K562 (cell line): Measurements from ENCODE around the gene PRR7. TPM values are rescaled to one million over a fixed set of nuclear protein-coding genes. Genes with fewer than 3 reads are reported as not detected.
A peak's percentile ranks its signal among the peaks of the same experiment; 100 is the strongest.

ENCODE experiments used
- GATAD2B ChIP-seq: fragments of 450-650 bp; IDR thresholded peaks from 2 replicates; pipeline ENCODE4 v1.6.1; 2017; ENCODE audit warnings: mild to moderate bottlenecking, borderline replicate concordance
- MXI1 ChIP-seq: IDR thresholded peaks from 2 replicates; pipeline ENCODE4 v1.6.1; 2011; ENCODE audit warnings: low read depth, mild to moderate bottlenecking, improper control_type of control experiment, low read length
- PTRF ChIP-seq: fragments of 450-650 bp; IDR thresholded peaks from 2 replicates; pipeline ENCODE4 v1.6.1; 2016; ENCODE audit warnings: mild to moderate bottlenecking, missing genetic modification characterization, missing compliant biosample characterization
- RAD51 ChIP-seq: fragments of 450-650 bp; IDR thresholded peaks from 2 replicates; pipeline ENCODE4 v1.7.1; 2016; ENCODE audit warnings: low read depth, mild to moderate bottlenecking, borderline replicate concordance
- SIN3B ChIP-seq: fragments of 450-650 bp; IDR thresholded peaks from 2 replicates; pipeline ENCODE4 v1.6.1; 2017; ENCODE audit warnings: low read depth, mild to moderate bottlenecking, moderate library complexity
- ZBTB40 ChIP-seq, 2 experiments: fragments of 450-650 bp in 1 of 2; sonication (generic) in 1 of 2; formaldehyde crosslinking in 1 of 2; IDR thresholded peaks; 2 replicates each; pipeline versions ENCODE4 v1.7.1 to v1.9.0; 2016 to 2022; ENCODE audit warnings: inconsistent platforms in 1 of 2, mild to moderate bottlenecking in 1 of 2, missing genetic modification reagents in 1 of 2
- ZNF589 ChIP-seq: fragments of 200-800 bp; sonication (Bioruptor generic); IDR thresholded peaks from 2 replicates; pipeline ENCODE4 v1.6.1; 2016; ENCODE audit warnings: low read depth, missing genetic modification characterization, missing compliant biosample characterization
- polyA plus RNA-seq, 8 experiments: library from polyadenylated mRNA; depleted of rRNA in 4 of 8; stranded (reverse) in 5 of 8; unstranded in 3 of 8; fragments of >200 nt; fragmentation: Nextera tagmentation in 2 of 8; fragmentation: Illumina TruSeq in 1 of 8; extraction: Ambion mirVana in 2 of 8; extraction: Trizol in 1 of 8; gene quantifications; 2 replicates each; pipeline versions ENCODE4 v1.2.1 to v1.2.3, GENCODE V29; 2011 to 2014; ENCODE audit warnings: inconsistent platforms in 1 of 8, missing spikeins in 1 of 8
- total RNA-seq, 7 experiments: library from RNA; depleted of rRNA in 6 of 7; stranded (reverse); fragments of >200 nt in 6 of 7; fragmentation: Illumina TruSeq in 2 of 7; extraction: Trizol in 2 of 7; gene quantifications; 2 replicates each; pipeline versions ENCODE4 v1.2.1 to v1.2.3, GENCODE V29; 2011 to 2021; ENCODE audit warnings: low replicate concordance in 1 of 7
- TF ChIP-seq, protein P1 (sequence below): sonication (generic); formaldehyde crosslinking; IDR thresholded peaks from 2 replicates; pipeline ENCODE4 v1.8.0; 2023; ENCODE audit warnings: mild to moderate bottlenecking, missing genetic modification reagents
- TF ChIP-seq, protein P2 (sequence below), 2 experiments: fragments of 450-650 bp in 1 of 2; sonication (generic) in 1 of 2; formaldehyde crosslinking in 1 of 2; IDR thresholded peaks in 1 of 2; conservative IDR thresholded peaks in 1 of 2; 2 replicates each; pipeline versions ENCODE4 v1.6.1 to v1.8.1; 2016 to 2023; ENCODE audit warnings: mild to moderate bottlenecking in 2 of 2, moderate library complexity in 2 of 2, inconsistent platforms in 1 of 2, missing genetic modification reagents in 1 of 2
- TF ChIP-seq, protein P3 (sequence below), 2 experiments: IDR thresholded peaks; 2 replicates each; pipeline ENCODE4 v1.6.1; 2011; ENCODE audit warnings: borderline replicate concordance in 1 of 2, control low read depth in 1 of 2, low read depth in 1 of 2, low read length in 1 of 2, mild to moderate bottlenecking in 1 of 2, mixed read lengths in 1 of 2, moderate library complexity in 1 of 2; ENCODE audit not compliant: insufficient read depth in 1 of 2, insufficient read length in 1 of 2, poor library complexity in 1 of 2, severe bottlenecking in 1 of 2; ENCODE audit errors: extremely low read depth in 1 of 2

PRR7 gene
- total and polyA plus RNA-seq, 9 of the 15 experiments (the other 6 are each of a cell fraction or from before 2014, with no cell fraction given): 0.80 to 11.3 (median 10.4) TPM; not detected in 4

DNA sequence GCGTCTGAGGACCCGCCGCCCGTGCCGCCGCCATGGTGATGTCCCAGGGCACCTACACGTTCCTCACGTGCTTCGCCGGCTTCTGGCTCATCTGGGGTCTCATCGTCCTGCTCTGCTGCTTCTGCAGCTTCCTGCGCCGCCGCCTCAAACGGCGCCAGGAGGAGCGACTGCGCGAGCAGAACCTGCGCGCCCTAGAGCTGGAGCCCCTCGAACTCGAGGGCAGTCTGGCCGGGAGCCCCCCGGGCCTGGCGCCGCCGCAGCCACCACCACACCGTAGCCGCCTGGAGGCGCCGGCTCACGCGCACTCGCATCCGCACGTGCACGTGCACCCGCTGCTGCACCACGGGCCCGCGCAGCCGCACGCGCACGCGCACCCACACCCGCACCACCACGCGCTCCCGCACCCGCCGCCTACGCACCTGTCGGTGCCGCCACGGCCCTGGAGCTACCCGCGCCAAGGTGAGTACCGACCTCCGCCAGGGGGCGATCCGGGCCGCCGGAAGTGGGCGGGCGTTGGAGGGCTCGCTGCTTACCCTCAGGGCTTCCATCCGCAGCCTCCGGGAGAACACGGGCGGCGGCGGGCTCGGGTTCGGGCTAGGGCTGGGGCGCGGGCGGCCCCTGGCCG, 8.5 kb downstream of the PRR7 start (continued):
- TF ChIP-seq ZBTB40 (IDR thresholded peaks at IDR 0.05) (peak; percentile 76), ZBTB40 (CRISPR knock-in tag; IDR thresholded peaks at IDR 0.05) (no peak), ZNF589 (CRISPR knock-in tag) (no peak), RAD51 (no peak), MXI1 (peak; percentile 49; the same call in 1 of the 2 replicates), PTRF (no peak), SIN3B (peak; percentile 52), GATAD2B (peak; percentile 96)
- TF ChIP-seq, protein P1, sequence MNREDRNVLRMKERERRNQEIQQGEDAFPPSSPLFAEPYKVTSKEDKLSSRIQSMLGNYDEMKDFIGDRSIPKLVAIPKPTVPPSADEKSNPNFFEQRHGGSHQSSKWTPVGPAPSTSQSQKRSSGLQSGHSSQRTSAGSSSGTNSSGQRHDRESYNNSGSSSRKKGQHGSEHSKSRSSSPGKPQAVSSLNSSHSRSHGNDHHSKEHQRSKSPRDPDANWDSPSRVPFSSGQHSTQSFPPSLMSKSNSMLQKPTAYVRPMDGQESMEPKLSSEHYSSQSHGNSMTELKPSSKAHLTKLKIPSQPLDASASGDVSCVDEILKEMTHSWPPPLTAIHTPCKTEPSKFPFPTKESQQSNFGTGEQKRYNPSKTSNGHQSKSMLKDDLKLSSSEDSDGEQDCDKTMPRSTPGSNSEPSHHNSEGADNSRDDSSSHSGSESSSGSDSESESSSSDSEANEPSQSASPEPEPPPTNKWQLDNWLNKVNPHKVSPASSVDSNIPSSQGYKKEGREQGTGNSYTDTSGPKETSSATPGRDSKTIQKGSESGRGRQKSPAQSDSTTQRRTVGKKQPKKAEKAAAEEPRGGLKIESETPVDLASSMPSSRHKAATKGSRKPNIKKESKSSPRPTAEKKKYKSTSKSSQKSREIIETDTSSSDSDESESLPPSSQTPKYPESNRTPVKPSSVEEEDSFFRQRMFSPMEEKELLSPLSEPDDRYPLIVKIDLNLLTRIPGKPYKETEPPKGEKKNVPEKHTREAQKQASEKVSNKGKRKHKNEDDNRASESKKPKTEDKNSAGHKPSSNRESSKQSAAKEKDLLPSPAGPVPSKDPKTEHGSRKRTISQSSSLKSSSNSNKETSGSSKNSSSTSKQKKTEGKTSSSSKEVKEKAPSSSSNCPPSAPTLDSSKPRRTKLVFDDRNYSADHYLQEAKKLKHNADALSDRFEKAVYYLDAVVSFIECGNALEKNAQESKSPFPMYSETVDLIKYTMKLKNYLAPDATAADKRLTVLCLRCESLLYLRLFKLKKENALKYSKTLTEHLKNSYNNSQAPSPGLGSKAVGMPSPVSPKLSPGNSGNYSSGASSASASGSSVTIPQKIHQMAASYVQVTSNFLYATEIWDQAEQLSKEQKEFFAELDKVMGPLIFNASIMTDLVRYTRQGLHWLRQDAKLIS: peak; percentile 21; the same call in 1 of the 2 replicates
- TF ChIP-seq, protein P2, sequence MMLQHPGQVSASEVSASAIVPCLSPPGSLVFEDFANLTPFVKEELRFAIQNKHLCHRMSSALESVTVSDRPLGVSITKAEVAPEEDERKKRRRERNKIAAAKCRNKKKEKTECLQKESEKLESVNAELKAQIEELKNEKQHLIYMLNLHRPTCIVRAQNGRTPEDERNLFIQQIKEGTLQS (IDR thresholded peaks at IDR 0.05): no peak
- TF ChIP-seq, protein P2 (CRISPR knock-in tag; conservative IDR thresholded peaks at IDR 0.05): peak; percentile 67; the same call in 1 of the 2 replicates
- TF ChIP-seq, protein P3, sequence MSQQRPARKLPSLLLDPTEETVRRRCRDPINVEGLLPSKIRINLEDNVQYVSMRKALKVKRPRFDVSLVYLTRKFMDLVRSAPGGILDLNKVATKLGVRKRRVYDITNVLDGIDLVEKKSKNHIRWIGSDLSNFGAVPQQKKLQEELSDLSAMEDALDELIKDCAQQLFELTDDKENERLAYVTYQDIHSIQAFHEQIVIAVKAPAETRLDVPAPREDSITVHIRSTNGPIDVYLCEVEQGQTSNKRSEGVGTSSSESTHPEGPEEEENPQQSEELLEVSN (IDR thresholded peaks at IDR 0.05; ENCODE audit: borderline replicate concordance in 1 of 2, extremely low read depth in 1 of 2, insufficient read depth in 1 of 2, insufficient read length in 1 of 2, low read depth in 1 of 2, low read length in 1 of 2, poor library complexity in 1 of 2, severe bottlenecking in 1 of 2): peak; percentile 78 to 86
